NCI-H1092 (cell line): ENCODE data around the gene PRDM2.

ENCODE experiments used
- DNase-seq: peaks from one replicate; lab custom pipeline; 2025; lab: John Stamatoyannopoulos, UW

Gene PRDM2

GRCh38 chr1:13735168-13735930, 35.4 kb downstream of the PRDM2 start:
- no peak for DNase-seq

DNA sequence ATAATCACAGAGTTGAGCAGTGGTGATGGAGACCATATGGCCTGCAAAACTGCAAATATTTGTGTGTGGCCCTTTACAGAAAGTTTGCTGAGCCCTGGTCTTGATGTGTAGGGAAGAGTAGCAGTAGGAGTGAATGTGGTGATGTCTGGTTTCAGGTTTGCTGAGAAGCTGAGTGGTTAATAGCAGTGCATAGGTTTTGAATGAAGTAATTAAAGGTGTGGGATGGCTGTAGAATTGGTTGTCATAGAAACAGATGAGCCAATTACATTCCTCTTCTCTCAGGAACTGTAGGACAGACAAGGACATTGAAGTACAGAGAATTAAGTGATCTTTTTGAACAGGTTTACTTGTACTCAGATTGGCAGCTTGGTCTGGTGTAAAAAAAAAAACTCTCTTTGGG, 37.4 kb downstream of the PRDM2 start:
- DNase-seq, result no peak

DNA sequence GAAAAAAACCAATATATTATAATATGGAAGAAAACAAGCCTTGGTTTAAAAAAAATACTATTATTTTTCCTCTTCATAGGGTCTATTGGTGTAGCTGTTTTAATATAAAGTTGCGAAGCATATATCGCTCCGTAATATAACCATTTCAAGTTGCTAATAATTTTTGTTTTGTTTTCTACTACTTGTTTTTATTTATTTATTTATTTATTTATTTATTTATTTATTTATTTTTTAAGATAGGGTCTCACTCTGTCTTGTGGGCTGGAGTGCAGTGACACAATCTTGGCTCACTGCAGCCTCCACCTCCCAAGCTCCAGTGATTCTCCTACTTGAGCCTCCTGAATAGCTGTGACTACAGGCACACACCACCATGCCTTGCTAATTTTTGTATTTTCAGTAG, 46.4 kb downstream of the PRDM2 start:
- DNase-seq, result no peak

DNA sequence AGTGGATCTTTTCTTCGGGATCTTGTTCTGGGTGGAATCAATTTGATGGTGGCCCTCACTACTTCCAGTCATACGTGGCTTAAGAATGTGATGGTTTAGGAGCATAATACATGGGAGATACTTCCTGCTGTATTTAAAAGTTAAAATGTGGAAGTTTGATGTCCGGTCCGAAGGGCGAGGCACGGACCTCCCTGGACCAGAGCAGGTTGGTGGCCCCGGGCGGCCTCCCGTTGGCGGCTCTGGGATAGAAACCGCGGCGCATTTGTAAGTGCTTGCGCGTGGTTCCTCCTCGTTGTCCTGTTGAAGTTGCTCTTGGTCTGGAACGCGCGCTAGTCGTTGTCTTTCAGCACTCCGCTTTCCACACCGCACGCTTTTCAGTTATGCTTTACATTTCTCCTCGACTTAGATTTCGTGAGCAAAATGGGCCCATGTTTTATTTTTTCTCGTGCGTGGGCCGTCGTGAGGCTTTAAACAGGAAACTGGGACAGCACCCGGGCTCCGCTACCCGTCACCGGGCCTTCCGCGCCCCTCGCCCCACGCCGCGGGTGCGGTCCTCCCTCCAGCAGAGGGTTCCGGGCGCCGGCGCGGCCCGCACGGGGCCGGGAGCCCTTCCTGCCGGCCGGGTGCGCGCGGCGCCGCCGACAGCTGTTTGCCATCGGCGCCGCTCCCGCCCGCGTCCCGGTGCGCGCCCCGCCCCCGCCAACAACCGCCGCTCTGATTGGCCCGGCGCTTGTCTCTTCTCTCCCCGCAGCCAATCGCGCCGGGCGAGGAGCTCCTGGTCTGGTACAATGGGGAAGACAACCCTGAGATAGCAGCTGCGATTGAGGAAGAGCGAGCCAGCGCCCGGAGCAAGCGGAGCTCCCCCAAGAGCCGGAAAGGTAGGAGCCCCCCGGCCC, 48.9 kb downstream of the PRDM2 start:
- DNase-seq, result peak; percentile 98

GRCh38 chr1:13749543-13750341, 49.8 kb downstream of the PRDM2 start:
- DNase-seq, result peak; percentile 40

DNA sequence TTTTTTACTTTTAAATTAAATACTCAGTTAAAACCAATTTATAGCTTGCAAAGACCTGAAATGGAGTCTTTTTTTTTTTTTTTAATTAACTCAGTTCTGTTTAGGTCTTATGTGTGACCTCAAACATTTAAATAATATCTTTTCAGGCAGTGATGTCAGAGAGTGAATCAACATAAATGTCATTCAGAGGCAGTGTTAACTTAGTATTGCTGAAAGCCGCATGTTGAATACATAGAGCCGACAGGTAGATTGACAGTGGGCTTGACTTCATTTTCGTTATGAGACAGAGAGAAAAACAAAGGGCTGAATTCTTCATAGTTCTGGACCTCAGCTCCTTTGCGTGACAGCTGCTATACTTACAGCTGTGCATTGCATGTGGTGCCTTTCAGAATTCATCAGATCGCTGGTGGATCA, 51.5 kb downstream of the PRDM2 start:
- DNase-seq, result no peak

- no peak for DNase-seq
Measured at GRCh38 chr1:13751985-13752384, 52.0 kb downstream of the PRDM2 start.

DNA sequence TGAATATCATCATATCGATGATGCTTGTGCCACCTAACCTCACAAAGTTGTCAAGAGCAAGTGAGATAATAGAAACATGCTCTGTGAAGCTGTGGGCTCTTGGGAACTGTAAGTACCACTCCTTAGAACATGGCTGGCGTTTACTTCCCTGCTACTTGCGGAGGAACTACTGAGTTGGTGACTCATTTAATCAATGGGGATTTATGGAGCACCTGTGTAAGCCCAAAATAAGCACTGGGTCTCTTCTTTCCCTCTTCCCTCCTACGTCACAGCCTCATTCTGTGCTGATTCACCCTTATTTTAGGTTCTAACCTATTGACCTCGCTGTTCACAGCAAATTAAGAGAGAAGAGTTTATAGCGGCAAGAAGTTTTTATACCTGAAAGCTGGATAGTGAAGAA, 52.9 kb downstream of the PRDM2 start:
- no peak for DNase-seq

DNA sequence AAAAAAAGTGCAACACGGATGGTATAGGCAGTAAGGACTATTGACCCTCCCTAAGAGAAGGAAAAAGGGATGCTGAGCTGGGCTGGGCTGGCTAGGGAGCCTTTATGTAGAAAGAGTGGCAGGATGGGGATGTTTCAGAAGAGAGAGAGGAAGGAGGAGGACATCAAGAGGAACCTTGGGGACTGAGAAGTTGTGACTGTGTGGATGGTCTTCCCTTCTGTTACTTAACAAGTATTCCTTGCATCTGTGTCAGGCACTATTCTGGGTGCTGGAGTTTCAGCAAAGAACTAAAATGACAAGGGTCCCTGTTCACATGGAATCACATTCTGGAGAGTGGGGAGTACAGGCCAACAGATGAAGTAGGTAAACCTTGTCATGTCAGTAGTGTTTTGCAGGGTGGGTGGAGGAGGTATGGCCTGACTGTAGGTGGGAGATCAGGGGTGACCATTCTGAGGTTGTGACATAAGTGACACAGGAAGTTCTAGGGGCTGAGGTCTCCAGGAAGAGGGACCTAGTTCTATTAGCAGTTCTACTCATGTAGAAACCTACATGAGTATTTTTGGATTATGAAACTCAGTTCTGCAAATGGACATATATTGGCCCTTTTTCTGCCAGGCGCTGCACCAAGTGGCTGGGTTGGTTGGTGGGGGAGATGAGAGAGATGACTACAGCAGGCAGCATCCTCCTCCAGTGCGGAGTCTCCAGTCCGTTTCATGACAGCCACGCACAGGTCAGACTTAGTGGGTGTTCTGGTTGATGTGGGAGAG, 53.8 kb downstream of the PRDM2 start:
- no peak for DNase-seq

- no peak for DNase-seq
Measured at GRCh38 chr1:13754510-13755103, 54.6 kb downstream of the PRDM2 start.

DNA sequence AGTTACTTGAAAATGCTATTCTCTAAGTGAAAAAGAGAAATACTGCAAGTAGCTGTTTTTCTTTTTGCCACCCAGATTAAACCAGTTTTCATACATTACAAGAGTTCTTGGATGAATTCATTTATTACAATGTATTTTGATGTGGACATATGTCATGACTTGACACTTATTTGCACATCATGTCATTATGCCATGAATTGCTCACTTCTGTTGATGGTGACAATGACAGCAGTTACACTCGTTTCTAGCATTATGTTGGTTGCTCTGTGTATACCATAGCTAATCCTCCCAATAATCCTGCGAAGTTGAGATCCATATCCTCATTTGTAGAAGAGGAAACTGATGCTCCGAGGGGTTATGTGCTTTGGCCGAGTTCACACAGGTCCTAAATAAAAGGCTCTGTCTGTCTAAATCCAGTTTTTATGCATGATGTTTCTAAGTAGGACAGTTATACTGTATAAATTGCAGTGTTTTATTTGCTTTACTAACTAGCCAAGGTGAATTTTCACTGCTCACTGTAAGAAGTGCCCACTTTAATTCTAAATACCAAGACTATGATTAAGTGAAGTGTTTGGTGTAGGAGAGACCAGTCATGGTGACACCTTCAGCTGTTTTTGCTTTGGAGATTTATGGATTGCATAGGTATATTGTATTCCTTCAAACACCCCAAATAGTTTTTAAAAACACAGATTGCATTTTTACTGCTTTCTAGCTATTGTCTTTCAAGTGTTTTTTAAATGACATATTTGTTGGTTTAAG, 56.7 kb downstream of the PRDM2 start:
- DNase-seq, result no peak

DNA sequence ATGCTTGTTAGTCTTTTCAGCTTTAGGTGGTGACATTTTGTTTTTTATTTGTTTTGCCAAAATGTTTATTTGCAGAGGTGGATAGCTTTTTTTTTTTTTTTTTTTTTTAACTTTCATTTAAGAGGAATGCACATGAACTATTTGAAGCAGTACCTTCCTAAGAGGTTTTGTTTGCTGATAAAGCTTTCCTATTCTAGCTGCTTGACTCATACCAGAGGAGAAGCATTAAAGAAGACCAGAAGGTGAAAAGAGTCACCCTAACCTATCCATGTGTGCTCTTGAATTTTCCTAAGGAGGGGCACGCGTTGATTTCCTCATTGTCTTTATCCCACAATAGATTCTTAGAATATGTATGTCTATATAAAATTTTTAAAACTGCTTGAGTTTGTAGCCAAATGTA, 57.7 kb downstream of the PRDM2 start:
- no peak for DNase-seq

DNA sequence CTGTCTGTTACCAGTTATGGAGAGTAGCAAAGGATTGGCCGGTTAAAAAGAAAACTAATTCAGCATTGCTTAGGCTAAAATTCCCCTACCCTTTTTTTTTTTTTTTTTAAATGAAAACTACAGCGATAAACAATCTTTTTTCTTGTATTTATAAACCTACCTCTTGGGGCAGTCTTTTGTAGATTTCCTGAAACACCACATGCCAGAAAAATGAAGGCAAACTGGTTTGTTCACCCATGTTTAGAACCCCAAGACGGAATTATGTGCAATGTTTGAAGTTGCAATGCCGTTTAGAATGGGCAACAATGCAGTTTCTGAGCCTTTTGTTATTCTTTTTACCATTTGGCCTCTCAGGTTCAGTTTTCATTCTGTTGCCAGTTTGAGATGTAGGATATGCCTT, 59.1 kb downstream of the PRDM2 start:
- no peak for DNase-seq

- DNase-seq, result no peak
Measured at GRCh38 chr1:13760340-13760739, 60.4 kb downstream of the PRDM2 start.

GRCh38 chr1:13760921-13761320, 60.9 kb downstream of the PRDM2 start:
- DNase-seq, result no peak

- no peak for DNase-seq
Measured at GRCh38 chr1:13761883-13762282, 61.9 kb downstream of the PRDM2 start.

- no peak for DNase-seq
Measured at GRCh38 chr1:13762642-13763041, 62.7 kb downstream of the PRDM2 start.

GRCh38 chr1:13763222-13763621, 63.2 kb downstream of the PRDM2 start:
- DNase-seq, result no peak

DNA sequence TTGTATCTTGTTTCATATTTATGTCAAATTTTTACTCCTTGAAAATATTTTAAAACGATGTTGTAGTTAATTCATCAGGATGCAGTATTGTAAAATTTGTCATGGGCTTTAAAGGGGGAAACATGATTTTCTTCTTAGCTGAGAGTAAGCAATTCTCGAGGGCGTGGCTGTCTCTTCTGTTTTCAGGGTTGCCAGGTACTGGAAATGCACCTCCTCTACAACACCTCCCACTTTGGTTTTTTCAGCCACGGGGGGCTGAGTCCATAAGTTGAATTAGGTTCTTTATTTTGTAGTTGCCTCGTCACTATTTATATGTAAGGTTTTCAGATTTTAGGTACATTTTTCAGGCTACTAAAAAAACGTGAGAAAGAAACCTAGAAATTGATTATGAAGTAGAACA, 64.0 kb downstream of the PRDM2 start:
- no peak for DNase-seq

DNA sequence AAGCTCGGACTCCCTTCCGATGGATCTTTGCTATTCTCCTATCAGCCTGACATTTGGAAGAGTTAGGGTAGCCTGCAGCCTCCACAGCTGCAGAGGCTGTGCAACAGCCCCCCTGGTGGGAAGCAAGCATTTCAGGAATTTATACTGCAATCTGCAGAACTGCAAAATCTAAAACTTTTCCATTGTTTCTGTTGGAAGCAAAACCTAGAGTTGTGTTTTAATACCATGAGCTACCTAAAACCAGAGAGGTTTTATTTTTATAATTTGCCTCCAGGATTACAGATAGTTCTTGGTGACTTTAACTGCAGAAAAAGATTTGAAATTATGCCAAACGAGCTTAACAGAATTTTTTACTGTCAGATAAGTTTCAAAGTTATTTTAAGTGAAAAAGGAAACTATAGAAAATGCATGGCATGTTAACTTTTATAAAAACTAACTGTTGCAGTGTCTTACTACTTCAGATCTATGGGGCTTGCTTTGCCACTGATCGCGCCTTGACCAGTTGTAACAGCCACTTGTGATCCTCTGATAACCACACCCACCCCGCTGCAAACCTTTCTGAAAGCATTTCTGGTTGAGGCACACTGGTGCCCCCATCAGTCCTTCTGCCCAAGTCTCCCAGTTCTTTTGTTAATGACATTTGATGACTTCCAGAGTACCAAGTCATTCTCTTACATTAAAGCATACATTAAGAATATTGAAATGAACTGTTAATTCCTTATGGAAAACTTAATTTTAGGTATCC, 64.8 kb downstream of the PRDM2 start:
- DNase-seq, result no peak
